K562 (cell line): ENCODE results near the gene CCDC186.

Experiments used
- BCOR ChIP-seq: fragments of 450-650 bp; IDR thresholded peaks from 2 replicates; pipeline ENCODE4 v1.6.1; 2016
- BHLHE40 ChIP-seq: IDR thresholded peaks from 2 replicates; pipeline ENCODE4 v1.6.1; 2011; ENCODE audit warnings: low read length, improper control_type of control experiment
- CREBBP ChIP-seq: IDR thresholded peaks from one replicate; pipeline ENCODE4 v1.6.1; 2012; ENCODE audit warnings: low read depth, mild to moderate bottlenecking, control low read depth, inconsistent platforms, low read length
- E2F3 ChIP-seq: fragments of 250-450 bp; sonication (Bioruptor Pico); IDR thresholded peaks from 2 replicates; pipeline ENCODE4 v1.4.0; 2020; ENCODE audit warnings: mild to moderate bottlenecking
- MEF2D ChIP-seq: conservative IDR thresholded peaks from 2 replicates; pipeline ENCODE4 v1.6.1; 2016; ENCODE audit warnings: low read depth, missing genetic modification characterization, missing compliant biosample characterization
- PCBP1 ChIP-seq: fragments of 200-400 bp; formaldehyde crosslinking; IDR thresholded peaks from 2 replicates; pipeline ENCODE4 v1.6.1; 2018; ENCODE audit warnings: mild to moderate bottlenecking, low read depth, low read length; ENCODE audit not compliant: poor library complexity, severe bottlenecking
- POLR2A ChIP-seq: fragments of 450-650 bp; conservative IDR thresholded peaks from 2 replicates; pipeline ENCODE4 v1.6.1; 2016
- RFX5 ChIP-seq: IDR thresholded peaks from 2 replicates; pipeline ENCODE4 v1.6.1; 2011; ENCODE audit warnings: low read depth, mild to moderate bottlenecking, improper control_type of control experiment, low read length
- TAL1 ChIP-seq: fragments of 450-650 bp; IDR thresholded peaks from 2 replicates; pipeline ENCODE4 v1.6.1; 2016; ENCODE audit warnings: mild to moderate bottlenecking
- UBTF ChIP-seq, 2 experiments: IDR thresholded peaks; 2 replicates each; pipeline ENCODE4 v1.6.1; 2012; ENCODE audit warnings: improper control_type of control experiment in 2 of 2, low read depth in 2 of 2, low read length in 2 of 2, borderline replicate concordance in 1 of 2
- ZBTB11 ChIP-seq, 3 experiments: fragments of 200-800 bp in 1 of 3; fragments of 250-450 bp in 1 of 3; fragments of 450-650 bp in 1 of 3; sonication (Bioruptor Pico) in 1 of 3; sonication (Bioruptor generic) in 1 of 3; formaldehyde crosslinking in 1 of 3; IDR thresholded peaks; 2 replicates each; pipeline versions ENCODE4 v1.6.1 to v1.8.0; 2016 to 2022; ENCODE audit warnings: mild to moderate bottlenecking in 2 of 3, missing genetic modification characterization in 2 of 3, missing compliant biosample characterization in 1 of 3, moderate library complexity in 1 of 3
- ZNF639 ChIP-seq, 2 experiments: fragments of 200-800 bp in 1 of 2; sonication (Bioruptor generic) in 1 of 2; sonication (generic) in 1 of 2; formaldehyde crosslinking in 1 of 2; IDR thresholded peaks in 1 of 2; conservative IDR thresholded peaks in 1 of 2; 2 replicates each; pipeline versions ENCODE4 v1.5.0 to v1.6.1; 2016 to 2020; ENCODE audit warnings: missing compliant biosample characterization in 1 of 2, missing genetic modification characterization in 1 of 2, missing genetic modification reagents in 1 of 2

GRCh38 chr10:114172216-114172615, 1.8 kb downstream of the CCDC186 start:
- TF ChIP-seq MEF2D (tag) (no peak), ZNF639 (CRISPR knock-in tag; conservative IDR thresholded peaks at IDR 0.05 in 1 of 2, IDR thresholded peaks at IDR 0.05 in 1 of 2) (no peak), BCOR (no peak), UBTF (IDR thresholded peaks at IDR 0.05; ENCODE audit: borderline replicate concordance in 1 of 2, low read depth in 2 of 2, low read length in 2 of 2) (no peak), POLR2A (no peak), ZBTB11 (CRISPR knock-in tag; IDR thresholded peaks at IDR 0.05) (no peak), TAL1 (no peak), BHLHE40 (no peak), PCBP1 (no peak), E2F3 (no peak), CREBBP (no peak), RFX5 (no peak)
